DND-41 (cell line): Measurements from ENCODE around the gene GARS1.

ENCODE experiments used
- ATAC-seq: fragments of 200-7000 bp; cut with Tn5 transposase; 3 replicates; pipeline ENCODE4 v1.9.1; 2021; ENCODE audit warnings: low read depth; ENCODE audit not compliant: insufficient read depth
- DNase-seq: peaks from one replicate; pipeline ENCODE4 v3.0.0-alpha.2; 2020
- H2AFZ ChIP-seq: 2 replicates; pipeline ENCODE4 v1.6.0; 2012; ENCODE audit warnings: low read depth, low read length
- H3K27ac ChIP-seq: 2 replicates; pipeline ENCODE4 v1.5.1; 2012; ENCODE audit warnings: low read length, inconsistent platforms
- H3K27me3 ChIP-seq: fragments of 200-600 bp; sonication (generic); 2 replicates; pipeline ENCODE4 v1.6.0; 2012; ENCODE audit warnings: low read length, mild to moderate bottlenecking, inconsistent platforms; ENCODE audit not compliant: insufficient read depth, poor library complexity
- H3K36me3 ChIP-seq: 2 replicates; pipeline ENCODE4 v1.5.1; 2012; ENCODE audit warnings: low read length, inconsistent platforms; ENCODE audit not compliant: insufficient read depth
- H3K4me1 ChIP-seq: 2 replicates; pipeline ENCODE4 v1.5.1; 2012; ENCODE audit warnings: mild to moderate bottlenecking, low read length; ENCODE audit not compliant: insufficient read depth
- H3K4me2 ChIP-seq: 2 replicates; pipeline ENCODE4 v1.6.0; 2012; ENCODE audit warnings: mild to moderate bottlenecking, moderate library complexity, low read length, inconsistent platforms; ENCODE audit not compliant: insufficient read depth
- H3K4me3 ChIP-seq, 2 experiments: fragments of 200-600 bp in 1 of 2; shearing (Covaris generic) in 1 of 2; 2 replicates each; pipeline ENCODE4 v1.5.1; 2012 to 2016; ENCODE audit warnings: inconsistent platforms in 2 of 2, low read length in 2 of 2, mild to moderate bottlenecking in 2 of 2, low read depth in 1 of 2, moderate library complexity in 1 of 2
- H3K79me2 ChIP-seq: 2 replicates; pipeline ENCODE4 v1.6.0; 2012; ENCODE audit warnings: low read length, inconsistent platforms; ENCODE audit not compliant: insufficient read depth
- H3K9ac ChIP-seq: 2 replicates; pipeline ENCODE4 v1.6.0; 2012; ENCODE audit warnings: low read depth, mild to moderate bottlenecking, inconsistent platforms, low read length, moderate library complexity
- H3K9me3 ChIP-seq: 2 replicates; pipeline ENCODE4 v1.5.1; 2012; ENCODE audit warnings: low read length, moderate library complexity, mild to moderate bottlenecking, inconsistent platforms; ENCODE audit not compliant: insufficient read depth, severe bottlenecking
- H4K20me1 ChIP-seq: 2 replicates; pipeline ENCODE4 v1.6.0; 2012; ENCODE audit warnings: low read length; ENCODE audit not compliant: insufficient read depth
- CTCF ChIP-seq: IDR thresholded peaks from 2 replicates; pipeline ENCODE4 v1.5.1; 2012; ENCODE audit warnings: borderline replicate concordance, low read length, moderate library complexity, mild to moderate bottlenecking; ENCODE audit not compliant: poor library complexity, severe bottlenecking; ENCODE audit errors: extremely low read depth
- EZH2 ChIP-seq: IDR thresholded peaks from 3 replicates; pipeline ENCODE4 v1.6.1; 2012; ENCODE audit warnings: borderline replicate concordance, low read depth, mild to moderate bottlenecking, moderate library complexity, low read length, inconsistent platforms; ENCODE audit not compliant: severe bottlenecking

Gene GARS1

GRCh38 chr7:30681815-30682211 lies 87.1 kb downstream of the GARS1 start:
- Histone ChIP-seq H3K79me2 (no peaks in the 10 kb centered on the region), H3K4me3 (no peak overlapping the region), H4K20me1 (peaks cover 5% of the 10 kb centered on the region; the same call in 1 of the 2 replicates), H3K27me3 (peaks cover 15% of the 10 kb centered on the region), H3K4me1 (no peaks in the 10 kb centered on the region), H3K27ac (no peak overlapping the region), H3K9ac (no peak overlapping the region), H3K4me2 (no peak overlapping the region), H3K36me3 (no peaks in the 10 kb centered on the region), H2AFZ (no peak overlapping the region), H3K9me3 (no peaks in the 10 kb centered on the region)
- DNase-seq (no peak), ATAC-seq (no peak)
- TF ChIP-seq CTCF (no peak), EZH2 (no peak)

DNA sequence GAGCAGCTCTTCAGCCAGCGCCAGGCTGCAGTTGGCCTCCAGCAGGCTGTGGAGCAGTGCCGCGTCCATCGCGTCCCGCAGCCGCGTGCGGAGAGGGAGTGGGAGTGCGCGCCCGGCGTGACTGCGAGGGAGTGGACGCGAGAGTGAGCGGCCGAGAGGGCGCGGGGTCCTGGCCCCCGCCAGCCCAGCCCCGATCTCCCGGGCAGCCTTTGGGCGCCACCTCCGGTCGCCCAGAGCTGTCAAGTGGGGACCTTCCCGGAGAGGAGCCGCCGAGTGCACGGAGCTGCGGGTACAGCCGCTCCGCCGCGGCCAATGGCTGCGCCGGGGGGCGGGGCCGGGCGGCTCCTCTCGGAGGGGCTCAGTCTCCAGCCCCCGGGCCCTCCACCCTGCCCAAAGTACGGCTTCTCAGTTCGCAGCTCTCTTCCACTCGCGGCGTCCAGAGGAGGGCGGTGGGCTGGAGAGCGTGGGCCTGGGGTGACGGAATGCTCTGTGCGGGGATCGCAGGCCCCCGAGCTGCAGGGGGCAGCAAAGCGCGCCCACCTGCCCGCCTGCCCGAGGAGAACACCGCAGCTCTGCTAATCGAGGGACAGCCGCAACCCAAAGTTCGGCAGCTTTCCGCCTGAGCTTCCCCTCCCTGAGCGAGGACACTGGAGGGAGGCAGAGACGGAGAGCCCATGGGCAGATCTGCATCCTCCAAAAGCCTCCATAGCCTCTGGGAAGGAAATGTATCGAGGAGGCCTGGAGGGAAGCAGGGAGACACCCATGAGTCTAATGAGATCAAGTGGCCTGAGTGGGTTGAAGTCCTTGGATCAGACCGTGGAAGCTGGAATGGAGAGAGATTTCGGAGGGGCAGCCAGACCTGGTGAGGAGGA lies 87.8 kb downstream of the GARS1 start, which contains the start of gene CRHR2:
Gene CRHR2, minus strand, starts transcription at position 245 of the 872 bp plus-strand sequence. Its CDS starts 176 bp downstream, at position 69.
- Histone ChIP-seq H3K4me1 (no peaks in the 10 kb centered on the region), H4K20me1 (0 out of 2 replicates have a peak, but pooled peaks cover 5% of the 10 kb centered on the region), H3K9me3 (no peaks in the 10 kb centered on the region), H3K36me3 (no peaks in the 10 kb centered on the region), H2AFZ (no peak within 1 kb of the TSS), H3K27ac (no peak within 1 kb of the TSS), H3K9ac (no peak within 1 kb of the TSS), H3K27me3 (peaks cover 14% of the 10 kb centered on the region), H3K4me2 (no peak within 1 kb of the TSS), H3K4me3 (no peak within 1 kb of the TSS), H3K79me2 (no peaks in the 10 kb centered on the region)
- TF ChIP-seq EZH2: no peak
- TF ChIP-seq CTCF: no peak
- no peak for ATAC-seq
- no peak for DNase-seq

- Histone ChIP-seq H3K4me3 (no peak overlapping the region), H3K79me2 (no peaks in the 10 kb centered on the region), H3K4me2 (no peak overlapping the region), H4K20me1 (0 out of 2 replicates have a peak, but pooled peaks cover 5% of the 10 kb centered on the region), H3K27me3 (peaks cover 14% of the 10 kb centered on the region), H2AFZ (no peak overlapping the region), H3K27ac (no peak overlapping the region), H3K9ac (no peak overlapping the region), H3K4me1 (no peaks in the 10 kb centered on the region), H3K36me3 (no peaks in the 10 kb centered on the region), H3K9me3 (no peaks in the 10 kb centered on the region)
- TF ChIP-seq EZH2 (no peak), CTCF (no peak)
- ATAC-seq: no peak
- DNase-seq: no peak
Measured at GRCh38 chr7:30683306-30683705, 88.6 kb downstream of the GARS1 start.
